Left ventricle myocardium inferior (tissue), 1 donor: ENCODE measurements around the gene SRCAP. TPM values are rescaled to one million over a fixed set of nuclear protein-coding genes. Genes with fewer than 3 reads are reported as not detected.

ENCODE experiments used
- DNase-seq: peaks from one replicate; pipeline ENCODE4 v3.0.0-alpha.2; 2020
- H3K27ac ChIP-seq: fragments of 200-600 bp; replicated peaks from 2 replicates; pipeline ENCODE4 v1.8.0; 2021
- H3K27me3 ChIP-seq: fragments of 200-600 bp; 2 replicates; pipeline ENCODE4 v1.8.0; 2021; ENCODE audit warnings: low read depth
- H3K36me3 ChIP-seq: fragments of 200-600 bp; 2 replicates; pipeline ENCODE4 v1.8.0; 2021
- H3K4me1 ChIP-seq: fragments of 200-600 bp; 2 replicates; pipeline ENCODE4 v1.8.0; 2021
- H3K4me3 ChIP-seq: fragments of 200-600 bp; 2 replicates; pipeline ENCODE4 v1.8.0; 2021; ENCODE audit warnings: mild to moderate bottlenecking, moderate library complexity
- H3K9me3 ChIP-seq: fragments of 200-600 bp; replicated peaks from 2 replicates; pipeline ENCODE4 v1.8.0; 2021
- CTCF ChIP-seq: fragments of 200-600 bp; IDR thresholded peaks from 2 replicates; pipeline ENCODE4 v1.8.0; 2021; ENCODE audit warnings: antibody characterized with exemption, mild to moderate bottlenecking, borderline replicate concordance
- intact Hi-C: fragments of 100-400 bp; cut with micrococcal nuclease; formaldehyde crosslinking; loops from one replicate; pipeline ENCODE4 v1.11.0; 2022
- total RNA-seq: library from RNA; stranded (reverse); fragmentation: NEBNext Ultra II Directional; extraction: Animal tissue kit (Norgen Biotek cat#: 25700); gene quantifications from one replicate; pipeline ENCODE4 v1.2.1, GENCODE V29; 2021
- donor health status: DM: no; HTN: yes; CAD: no; lungs with severe emphysema.

SRCAP gene
- total RNA-seq, 1 donor from 2014 or later, result 42.5 TPM

GRCh38 chr16:30761928-30762902 lies 63.2 kb downstream of the SRCAP start, which contains the start of the genes CFAP119 and RNF40:
Gene CFAP119, minus strand, starts transcription at chr16:30762062. Its CDS starts 314 bp downstream, at chr16:30761748.
Gene RNF40, plus strand, starts transcription at chr16:30762322. Its CDS starts 224 bp downstream, at chr16:30762546.
- peak; percentile 95 for DNase-seq
- H3K27me3 ChIP-seq, result no peaks in the 10 kb centered on the region
- TF ChIP-seq CTCF, result no peak
- intact Hi-C loops, result no loop called here
- peak within 1 kb of the TSS; percentile 75 for H3K4me3 ChIP-seq
- H3K27ac ChIP-seq, result peak within 1 kb of the TSS; percentile 80
- peaks cover 43% of the 10 kb centered on the region for H3K36me3 ChIP-seq
- no peaks in the 10 kb centered on the region for H3K9me3 ChIP-seq
- peaks cover 54% of the 10 kb centered on the region for H3K4me1 ChIP-seq

GRCh38 chr16:30762991-30763725 lies 64.2 kb downstream of the SRCAP start:
- TF ChIP-seq CTCF, result no peak
- Histone ChIP-seq H3K4me1 (peaks cover 63% of the 10 kb centered on the region), H3K36me3 (peaks cover 51% of the 10 kb centered on the region), H3K4me3 (peak overlapping the region; percentile 75), H3K27me3 (no peaks in the 10 kb centered on the region), H3K9me3 (no peaks in the 10 kb centered on the region), H3K27ac (peak overlapping the region; percentile 80)
- DNase-seq, result no peak
- intact Hi-C loops, result no loop called here

- Histone ChIP-seq H3K36me3 (peaks cover 60% of the 10 kb centered on the region), H3K27me3 (no peaks in the 10 kb centered on the region), H3K4me1 (peaks cover 65% of the 10 kb centered on the region), H3K9me3 (no peaks in the 10 kb centered on the region), H3K27ac (no peak overlapping the region), H3K4me3 (peak overlapping the region; percentile 75)
- intact Hi-C loops, result no loop called here
- no peak for DNase-seq
- TF ChIP-seq CTCF, result no peak
These were observed 65.1 kb downstream of the SRCAP start for GRCh38 chr16:30764086-30764485.

GRCh38 chr16:30764816-30765465 lies 66.0 kb downstream of the SRCAP start:
- Histone ChIP-seq H3K27me3 (no peaks in the 10 kb centered on the region), H3K36me3 (peaks cover 68% of the 10 kb centered on the region), H3K4me3 (no peak overlapping the region), H3K4me1 (peaks cover 65% of the 10 kb centered on the region), H3K9me3 (no peaks in the 10 kb centered on the region), H3K27ac (no peak overlapping the region)
- no peak for TF ChIP-seq CTCF
- intact Hi-C loops, result no loop called here
- no peak for DNase-seq

GRCh38 chr16:30766206-30766932 lies 67.4 kb downstream of the SRCAP start:
- no peak for TF ChIP-seq CTCF
- Histone ChIP-seq H3K36me3 (peaks cover 83% of the 10 kb centered on the region), H3K4me3 (no peak overlapping the region), H3K4me1 (peaks cover 56% of the 10 kb centered on the region), H3K27me3 (no peaks in the 10 kb centered on the region), H3K9me3 (no peaks in the 10 kb centered on the region), H3K27ac (peak overlapping the region; percentile 80)
- intact Hi-C loops, result no loop called here
- no peak for DNase-seq
